GM18502 (cell line): ENCODE results near the gene SHISA4.
"Not testable (repeated sequence)": the region's sequence is repeated elsewhere in the genome, so short reads cannot be mapped to it uniquely, and the experiment has no call there.

Experiments
- ATAC-seq: cut with Tn5 transposase; IDR thresholded peaks from one replicate; pipeline ENCODE4 v1.9.1; 2021; ENCODE audit warnings: mild to moderate bottlenecking; ENCODE audit not compliant: unreplicated experiment, poor library complexity

SHISA4 gene

GRCh38 chr1:201888282-201889089, at the start of gene SHISA4:
SHISA4 (plus strand) TSS chr1:201888898; CDS start chr1:201888995, 97 bp downstream.
- ATAC-seq: no peak

GRCh38 chr1:201839089-201839488, 49.6 kb upstream of the SHISA4 start:
- not testable (repeated sequence) for ATAC-seq

- ATAC-seq: no peak
Measured at GRCh38 chr1:201840055-201840454, 48.6 kb upstream of the SHISA4 start.

GRCh38 chr1:201840490-201840889, 48.2 kb upstream of the SHISA4 start:
- ATAC-seq: no peak

- ATAC-seq: no peak
Measured at GRCh38 chr1:201841265-201841912, 47.3 kb upstream of the SHISA4 start.

- no peak for ATAC-seq
Measured at GRCh38 chr1:201842472-201843027, 46.1 kb upstream of the SHISA4 start.

- ATAC-seq: no peak
Measured at GRCh38 chr1:201845331-201846083, 43.2 kb upstream of the SHISA4 start.

GRCh38 chr1:201847150-201847549, 41.5 kb upstream of the SHISA4 start:
- no peak for ATAC-seq

GRCh38 chr1:201848230-201848629, 40.5 kb upstream of the SHISA4 start:
- no peak for ATAC-seq

- no peak for ATAC-seq
Measured at GRCh38 chr1:201849372-201850052, 39.2 kb upstream of the SHISA4 start.

- ATAC-seq: no peak
Measured at GRCh38 chr1:201850053-201850397, 38.7 kb upstream of the SHISA4 start.

- ATAC-seq: no peak
Measured at GRCh38 chr1:201851949-201852348, 36.7 kb upstream of the SHISA4 start.

- not testable (repeated sequence) for ATAC-seq
Measured at GRCh38 chr1:201856722-201857121, 32.0 kb upstream of the SHISA4 start.

- ATAC-seq: no peak
Measured at GRCh38 chr1:201859424-201859823, 29.3 kb upstream of the SHISA4 start.

- ATAC-seq: no peak
Measured at GRCh38 chr1:201861448-201861847, 27.2 kb upstream of the SHISA4 start.

GRCh38 chr1:201870397-201870796, 18.3 kb upstream of the SHISA4 start:
- ATAC-seq: no peak

GRCh38 chr1:201874672-201875071, 14.0 kb upstream of the SHISA4 start:
- ATAC-seq: no peak

GRCh38 chr1:201876148-201876818, 12.4 kb upstream of the SHISA4 start:
- no peak for ATAC-seq

GRCh38 chr1:201877877-201878401, 10.8 kb upstream of the SHISA4 start:
- no peak for ATAC-seq
